ENCODE measurements around the gene FN1.

- TF ChIP-seq, protein P1, sequence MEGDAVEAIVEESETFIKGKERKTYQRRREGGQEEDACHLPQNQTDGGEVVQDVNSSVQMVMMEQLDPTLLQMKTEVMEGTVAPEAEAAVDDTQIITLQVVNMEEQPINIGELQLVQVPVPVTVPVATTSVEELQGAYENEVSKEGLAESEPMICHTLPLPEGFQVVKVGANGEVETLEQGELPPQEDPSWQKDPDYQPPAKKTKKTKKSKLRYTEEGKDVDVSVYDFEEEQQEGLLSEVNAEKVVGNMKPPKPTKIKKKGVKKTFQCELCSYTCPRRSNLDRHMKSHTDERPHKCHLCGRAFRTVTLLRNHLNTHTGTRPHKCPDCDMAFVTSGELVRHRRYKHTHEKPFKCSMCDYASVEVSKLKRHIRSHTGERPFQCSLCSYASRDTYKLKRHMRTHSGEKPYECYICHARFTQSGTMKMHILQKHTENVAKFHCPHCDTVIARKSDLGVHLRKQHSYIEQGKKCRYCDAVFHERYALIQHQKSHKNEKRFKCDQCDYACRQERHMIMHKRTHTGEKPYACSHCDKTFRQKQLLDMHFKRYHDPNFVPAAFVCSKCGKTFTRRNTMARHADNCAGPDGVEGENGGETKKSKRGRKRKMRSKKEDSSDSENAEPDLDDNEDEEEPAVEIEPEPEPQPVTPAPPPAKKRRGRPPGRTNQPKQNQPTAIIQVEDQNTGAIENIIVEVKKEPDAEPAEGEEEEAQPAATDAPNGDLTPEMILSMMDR (IDR thresholded peaks at IDR 0.05): no peak
- no peak for TF ChIP-seq POLR2A (IDR thresholded peaks at IDR 0.05)
Observed at GRCh38 chr2:215390550-215390913, 45.3 kb downstream of the FN1 start.

Measured in body of pancreas (tissue), 4 donors.